ENCODE measurements around the gene PPL. TPM values are rescaled to one million over a fixed set of nuclear protein-coding genes. Genes with fewer than 3 reads are reported as not detected.
"Not testable (repeated sequence)": the region's sequence is repeated elsewhere in the genome, so short reads cannot be mapped to it uniquely, and the experiment has no call there.

Gene PPL
- total and polyA plus RNA-seq, 8 donors: 5.8 to 98.8 (median 22.8) TPM

GRCh38 chr16:4933433-4933832 lies 3.5 kb downstream of the PPL start:
- whole genome bisulfite sequencing, 5 donors: 60 to 68% (median 67%) methylated on average over 7 to 8 of the region's 8 CpGs
- Histone ChIP-seq H3K9me3 (no peaks in the 10 kb centered on the region), H3K36me3 (no peaks in the 10 kb centered on the region), H3K4me3 (no peak overlapping the region), H3K27me3 (peaks cover 0 to 38% (median 14%) of the 10 kb centered on the region in 3 donors), H3K4me1 (peaks cover 21 to 42% (median 32%) of the 10 kb centered on the region in 4 donors), H3K27ac (no peak overlapping the region)
- no peak for TF ChIP-seq CTCF (IDR thresholded peaks at IDR 0.05)
- TF ChIP-seq EP300 (IDR thresholded peaks at IDR 0.05): no peak
- TF ChIP-seq POLR2AphosphoS5 (IDR thresholded peaks at IDR 0.05): no peak
- TF ChIP-seq POLR2A (IDR thresholded peaks at IDR 0.05): no peak
- no peak for DNase-seq
- intact Hi-C loops (cut with DNase I; ENCODE audit: low total_unique reads): loop anchor here (10.0 kb wide), 1 partner anchor 49 kb away; no protein-coding TSS in a partner anchor

GRCh38 chr16:4931381-4931780 lies 5.6 kb downstream of the PPL start:
- WGBS, 5 donors: 81 to 91% (median 88%) methylated on average over 8 to 11 of the region's 11 CpGs
- H3K27ac ChIP-seq: no peak overlapping the region
- H3K36me3 ChIP-seq: no peaks in the 10 kb centered on the region
- no peak for DNase-seq
- H3K27me3 ChIP-seq: peaks cover 0 to 18% (median 5%) of the 10 kb centered on the region in 3 donors
- peaks cover 0 to 16% (median 12%) of the 10 kb centered on the region in 4 donors for H3K9me3 ChIP-seq
- H3K4me1 ChIP-seq: peaks cover 10 to 25% (median 19%) of the 10 kb centered on the region in 4 donors
- TF ChIP-seq CTCF (IDR thresholded peaks at IDR 0.05) (no peak), POLR2AphosphoS5 (IDR thresholded peaks at IDR 0.05) (no peak), EP300 (IDR thresholded peaks at IDR 0.05) (no peak), POLR2A (IDR thresholded peaks at IDR 0.05) (no peak)
- intact Hi-C loops (cut with DNase I; ENCODE audit: low total_unique reads): loop anchor here (10.0 kb wide), 1 partner anchor 47 kb away; no protein-coding TSS in a partner anchor
- H3K4me3 ChIP-seq: no peak overlapping the region

- not testable (repeated sequence) for H3K27me3 ChIP-seq, DNase-seq, H3K36me3 ChIP-seq, H3K4me3 ChIP-seq, H3K27ac ChIP-seq
- WGBS, 5 donors: 91 to 97% (median 95%) methylated on average over 4 of the region's 4 CpGs
- Histone ChIP-seq H3K9me3 (peaks cover 0 to 21% (median 12%) of the 10 kb centered on the region in 4 donors), H3K4me1 (peaks cover 11 to 22% (median 13%) of the 10 kb centered on the region in 4 donors)
- intact Hi-C loops (cut with DNase I; ENCODE audit: low total_unique reads): loop anchor here (10.0 kb wide), 1 partner anchor 45 kb away; no protein-coding TSS in a partner anchor
Observed at GRCh38 chr16:4929619-4930018, 7.3 kb downstream of the PPL start.

- Histone ChIP-seq H3K36me3 (no peaks in the 10 kb centered on the region), H3K27ac (no peak overlapping the region), H3K27me3 (no peaks in the 10 kb centered on the region), H3K4me3 (no peak overlapping the region), H3K9me3 (peaks cover 0 to 21% (median 12%) of the 10 kb centered on the region in 4 donors), H3K4me1 (peaks cover 10 to 18% (median 17%) of the 10 kb centered on the region in 4 donors)
- DNase-seq: no peak
- WGBS, 5 donors: 90 to 97% (median 92%) methylated on average over 5 to 6 of the region's 6 CpGs
- TF ChIP-seq POLR2A (IDR thresholded peaks at IDR 0.05): no peak
- TF ChIP-seq POLR2AphosphoS5 (IDR thresholded peaks at IDR 0.05): no peak
- no peak for TF ChIP-seq EP300 (IDR thresholded peaks at IDR 0.05)
- no peak for TF ChIP-seq CTCF (IDR thresholded peaks at IDR 0.05)
- intact Hi-C loops (cut with DNase I; ENCODE audit: low total_unique reads): no loop called here
Observed at GRCh38 chr16:4928227-4928626, 8.7 kb downstream of the PPL start.

- Histone ChIP-seq H3K27me3 (no peaks in the 10 kb centered on the region), H3K4me1 (peaks cover 10 to 18% (median 17%) of the 10 kb centered on the region in 4 donors), H3K9me3 (peaks cover 0 to 21% (median 12%) of the 10 kb centered on the region in 4 donors), H3K36me3 (no peaks in the 10 kb centered on the region), H3K4me3 (no peak overlapping the region), H3K27ac (no peak overlapping the region)
- no peak for TF ChIP-seq POLR2A (IDR thresholded peaks at IDR 0.05)
- TF ChIP-seq CTCF (IDR thresholded peaks at IDR 0.05): no peak
- TF ChIP-seq POLR2AphosphoS5 (IDR thresholded peaks at IDR 0.05): no peak
- TF ChIP-seq EP300 (IDR thresholded peaks at IDR 0.05): no peak
- DNase-seq: no peak
- WGBS, 5 donors: 57 to 94% (median 69%) methylated on average over 2 of the region's 2 CpGs
- intact Hi-C loops (cut with DNase I; ENCODE audit: low total_unique reads): no loop called here
Observed at GRCh38 chr16:4927661-4928060, 9.3 kb downstream of the PPL start.
